GM21390 (cell line): Measurements from ENCODE around the gene CSRP3.

Source experiments
- ATAC-seq: cut with Tn5 transposase; IDR thresholded peaks from one replicate; pipeline ENCODE4 v1.9.1; 2021; ENCODE audit not compliant: unreplicated experiment

The CSRP3 gene

DNA sequence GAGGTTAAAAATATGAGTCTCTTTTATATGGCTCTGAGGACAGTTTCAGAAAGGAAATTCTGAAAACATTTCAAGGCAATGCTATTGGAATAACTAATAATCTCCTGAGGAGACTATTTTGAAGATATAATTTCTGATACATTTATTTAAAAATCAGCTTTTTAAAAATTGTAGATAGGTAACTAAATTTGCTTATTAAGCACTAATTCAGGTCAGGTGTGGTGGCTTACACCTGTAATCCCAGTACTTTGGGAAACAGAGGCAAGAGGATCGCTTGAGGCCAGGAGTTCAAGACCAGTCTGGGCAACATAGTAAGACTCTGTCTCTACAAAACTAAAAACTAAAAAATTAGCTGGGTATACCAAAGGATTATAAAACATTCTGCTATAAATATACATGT lies 67.8 kb downstream of the CSRP3 start:
- ATAC-seq = no peak
